Activated T-cell treated with anti-CD3 and anti-CD28 coated beads, Interleukin-2, amount 50 U/mL, for 24 hours (primary cell): ENCODE measurements around the gene USB1.

ENCODE experiments used
- DNase-seq: peaks from one replicate; pipeline ENCODE4 v3.0.0-alpha.2; 2020
- H3K27ac Mint-ChIP-seq: 2 replicates; pipeline ENCODE4 v1.8.0; 2020; ENCODE audit warnings: mild to moderate bottlenecking, mixed read lengths
- H3K27me3 Mint-ChIP-seq: 2 replicates; pipeline ENCODE4 v1.8.0; 2020; ENCODE audit warnings: mixed read lengths
- H3K36me3 Mint-ChIP-seq: 2 replicates; pipeline ENCODE4 v1.8.0; 2020; ENCODE audit warnings: low read depth, mixed read lengths
- H3K4me1 Mint-ChIP-seq: 2 replicates; pipeline ENCODE4 v1.8.0; 2020; ENCODE audit warnings: low read depth, mixed read lengths
- H3K4me3 Mint-ChIP-seq: 2 replicates; pipeline ENCODE4 v1.8.0; 2020; ENCODE audit warnings: mild to moderate bottlenecking, moderate library complexity, mixed read lengths
- H3K9me3 Mint-ChIP-seq: 2 replicates; pipeline ENCODE4 v1.8.0; 2020; ENCODE audit warnings: mixed read lengths

The USB1 gene

GRCh38 chr16:58026705-58027160, 25.5 kb downstream of the USB1 start:
- H3K27me3 Mint-ChIP-seq = peaks cover 18% of the 10 kb centered on the region
- peaks cover under 1% of the 10 kb centered on the region for H3K36me3 Mint-ChIP-seq
- no peak for DNase-seq
- peak overlapping the region; percentile 33 for H3K4me3 Mint-ChIP-seq
- H3K27ac Mint-ChIP-seq = no peak overlapping the region
- peaks cover 11% of the 10 kb centered on the region for H3K4me1 Mint-ChIP-seq
- no peaks in the 10 kb centered on the region for H3K9me3 Mint-ChIP-seq

GRCh38 chr16:58027161-58027915, 26.1 kb downstream of the USB1 start:
- DNase-seq = peak; percentile 50
- no peak overlapping the region for H3K4me3 Mint-ChIP-seq

GRCh38 chr16:58027916-58028455, 26.8 kb downstream of the USB1 start:
- DNase-seq = no peak
- H3K27ac Mint-ChIP-seq = no peak overlapping the region
- H3K4me1 Mint-ChIP-seq = peaks cover 11% of the 10 kb centered on the region
- no peak overlapping the region for H3K4me3 Mint-ChIP-seq
- H3K27me3 Mint-ChIP-seq = peaks cover 18% of the 10 kb centered on the region
- no peaks in the 10 kb centered on the region for H3K9me3 Mint-ChIP-seq
- no peaks in the 10 kb centered on the region for H3K36me3 Mint-ChIP-seq

More at GRCh38 chr16:58027161-58027915, 26.1 kb downstream of the USB1 start:
- Mint-ChIP-seq H3K27ac (no peak overlapping the region), H3K27me3 (peaks cover 18% of the 10 kb centered on the region), H3K9me3 (no peaks in the 10 kb centered on the region), H3K4me1 (peaks cover 11% of the 10 kb centered on the region), H3K36me3 (no peaks in the 10 kb centered on the region)

GRCh38 chr16:58028541-58029070, 27.4 kb downstream of the USB1 start:
- peaks cover 18% of the 10 kb centered on the region for H3K27me3 Mint-ChIP-seq
- H3K4me3 Mint-ChIP-seq = no peak overlapping the region
- no peak overlapping the region for H3K27ac Mint-ChIP-seq
- DNase-seq = no peak
- H3K9me3 Mint-ChIP-seq = no peaks in the 10 kb centered on the region
- no peaks in the 10 kb centered on the region for H3K36me3 Mint-ChIP-seq
- H3K4me1 Mint-ChIP-seq = peaks cover 11% of the 10 kb centered on the region

GRCh38 chr16:58029410-58029809, 28.2 kb downstream of the USB1 start:
- no peak overlapping the region for H3K27ac Mint-ChIP-seq
- DNase-seq = no peak
- H3K9me3 Mint-ChIP-seq = no peaks in the 10 kb centered on the region
- H3K4me3 Mint-ChIP-seq = no peak overlapping the region
- peaks cover 17% of the 10 kb centered on the region for H3K27me3 Mint-ChIP-seq
- peaks cover 10% of the 10 kb centered on the region for H3K4me1 Mint-ChIP-seq
- H3K36me3 Mint-ChIP-seq = no peaks in the 10 kb centered on the region

- H3K9me3 Mint-ChIP-seq = no peaks in the 10 kb centered on the region
Measured at GRCh38 chr16:58030136-58030840, 29.1 kb downstream of the USB1 start.

GRCh38 chr16:58031016-58031800, 30.0 kb downstream of the USB1 start:
- H3K36me3 Mint-ChIP-seq = no peaks in the 10 kb centered on the region
- peaks cover 3% of the 10 kb centered on the region for H3K4me1 Mint-ChIP-seq
- H3K9me3 Mint-ChIP-seq = no peaks in the 10 kb centered on the region
- no peak for DNase-seq
- peaks cover 10% of the 10 kb centered on the region for H3K27me3 Mint-ChIP-seq
- no peak overlapping the region for H3K4me3 Mint-ChIP-seq
- H3K27ac Mint-ChIP-seq = no peak overlapping the region

More at GRCh38 chr16:58030136-58030840, 29.1 kb downstream of the USB1 start:
- H3K4me3 Mint-ChIP-seq = no peak overlapping the region
- no peak overlapping the region for H3K27ac Mint-ChIP-seq
- peaks cover 3% of the 10 kb centered on the region for H3K4me1 Mint-ChIP-seq
- peaks cover 10% of the 10 kb centered on the region for H3K27me3 Mint-ChIP-seq
- DNase-seq = no peak
- no peaks in the 10 kb centered on the region for H3K36me3 Mint-ChIP-seq

- no peaks in the 10 kb centered on the region for H3K36me3 Mint-ChIP-seq
- no peaks in the 10 kb centered on the region for H3K4me1 Mint-ChIP-seq
- no peak overlapping the region for H3K27ac Mint-ChIP-seq
- no peak overlapping the region for H3K4me3 Mint-ChIP-seq
- no peaks in the 10 kb centered on the region for H3K9me3 Mint-ChIP-seq
- DNase-seq = no peak
- peaks cover 9% of the 10 kb centered on the region for H3K27me3 Mint-ChIP-seq
Measured at GRCh38 chr16:58032710-58033293, 31.6 kb downstream of the USB1 start.

- Mint-ChIP-seq H3K4me1 (no peaks in the 10 kb centered on the region), H3K36me3 (no peaks in the 10 kb centered on the region), H3K27me3 (no peaks in the 10 kb centered on the region), H3K4me3 (no peak overlapping the region), H3K27ac (no peak overlapping the region), H3K9me3 (no peaks in the 10 kb centered on the region)
- no peak for DNase-seq
Measured at GRCh38 chr16:58034128-58034685, 33.0 kb downstream of the USB1 start.

- no peak overlapping the region for H3K4me3 Mint-ChIP-seq
- H3K27me3 Mint-ChIP-seq = no peaks in the 10 kb centered on the region
- H3K4me1 Mint-ChIP-seq = no peaks in the 10 kb centered on the region
- no peaks in the 10 kb centered on the region for H3K36me3 Mint-ChIP-seq
- no peak for DNase-seq
- no peak overlapping the region for H3K27ac Mint-ChIP-seq
- H3K9me3 Mint-ChIP-seq = no peaks in the 10 kb centered on the region
Measured at GRCh38 chr16:58034774-58035173, 33.6 kb downstream of the USB1 start.

GRCh38 chr16:58035356-58036170, 34.4 kb downstream of the USB1 start:
- Mint-ChIP-seq H3K36me3 (no peaks in the 10 kb centered on the region), H3K9me3 (no peaks in the 10 kb centered on the region), H3K4me3 (no peak overlapping the region), H3K4me1 (no peaks in the 10 kb centered on the region), H3K27ac (no peak overlapping the region), H3K27me3 (no peaks in the 10 kb centered on the region)
- no peak for DNase-seq

GRCh38 chr16:58036943-58037342, 35.7 kb downstream of the USB1 start:
- Mint-ChIP-seq H3K27me3 (no peaks in the 10 kb centered on the region), H3K27ac (no peak overlapping the region), H3K4me1 (no peaks in the 10 kb centered on the region), H3K36me3 (no peaks in the 10 kb centered on the region), H3K4me3 (no peak overlapping the region), H3K9me3 (no peaks in the 10 kb centered on the region)
- no peak for DNase-seq

- Mint-ChIP-seq H3K9me3 (no peaks in the 10 kb centered on the region), H3K4me1 (no peaks in the 10 kb centered on the region), H3K4me3 (no peak overlapping the region), H3K27ac (no peak overlapping the region), H3K27me3 (no peaks in the 10 kb centered on the region), H3K36me3 (no peaks in the 10 kb centered on the region)
- no peak for DNase-seq
Measured at GRCh38 chr16:58037365-58038057, 36.3 kb downstream of the USB1 start.
